EL (cell line): ENCODE data around the gene ABCA1.

Experiments
- DNase-seq: peaks from one replicate; pipeline ENCODE4 v3.0.0-alpha.2; 2016

Gene ABCA1

DNA sequence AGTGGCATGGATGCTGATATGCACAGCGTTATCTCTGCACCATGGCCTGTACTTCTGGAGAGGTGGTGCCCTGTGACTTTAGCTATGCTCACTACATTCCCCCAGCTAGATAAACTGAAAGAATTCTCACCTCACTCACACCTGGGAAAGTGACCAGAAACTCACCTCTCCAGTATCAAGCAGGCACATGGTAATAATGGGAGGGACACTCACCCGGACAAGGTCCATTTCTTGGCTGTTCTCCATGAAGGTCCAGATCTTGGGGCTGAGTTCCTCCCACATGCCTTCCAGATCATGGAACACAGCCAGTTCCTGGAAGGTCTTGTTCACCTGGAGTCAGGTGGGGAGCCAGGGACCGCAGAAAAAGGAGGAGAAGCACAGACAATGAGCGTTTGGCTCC is 91.2 kb downstream of the ABCA1 start:
- DNase-seq: no peak

GRCh38 chr9:104836235-104836634 is 91.7 kb downstream of the ABCA1 start:
- peak; percentile 7 for DNase-seq

GRCh38 chr9:104835161-104835560 is 92.8 kb downstream of the ABCA1 start:
- no peak for DNase-seq

GRCh38 chr9:104833696-104834095 is 94.3 kb downstream of the ABCA1 start:
- DNase-seq: no peak

GRCh38 chr9:104831681-104832080 is 96.3 kb downstream of the ABCA1 start:
- peak; percentile 36 for DNase-seq

GRCh38 chr9:104826911-104827310 is 101.0 kb downstream of the ABCA1 start:
- no peak for DNase-seq

DNA sequence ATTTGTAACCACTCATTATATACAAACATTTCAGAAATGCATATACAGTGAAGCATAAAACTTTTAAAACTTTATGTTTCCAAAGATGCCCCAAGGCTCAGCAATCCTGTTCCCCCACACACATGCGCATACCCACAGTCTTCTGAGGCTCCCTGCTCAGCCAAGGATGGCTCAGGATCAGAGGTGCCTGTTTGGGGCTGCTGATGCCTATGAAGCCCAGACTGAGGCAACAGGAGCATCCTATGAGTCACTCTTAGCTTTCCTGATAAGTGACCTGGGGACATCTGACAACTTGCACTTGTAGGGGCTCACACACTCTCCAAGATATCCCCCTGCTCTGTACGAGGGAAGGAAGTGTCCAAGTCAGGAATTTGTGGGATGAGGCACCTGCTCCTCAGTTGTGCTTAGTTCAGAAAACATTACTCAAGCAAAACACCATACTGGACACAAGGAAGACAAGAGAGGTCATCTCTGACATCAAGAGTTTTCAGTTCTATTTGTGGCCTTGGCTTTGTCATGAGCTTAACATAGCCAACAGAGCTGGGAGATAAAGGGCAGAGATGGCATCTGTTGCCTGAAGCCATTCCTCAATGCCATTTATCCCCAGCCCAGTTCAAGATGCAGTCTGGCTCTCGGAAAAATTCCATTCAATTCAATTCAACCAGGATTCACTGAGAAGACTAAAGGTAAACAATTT is 101.7 kb downstream of the ABCA1 start:
- DNase-seq: no peak

DNA sequence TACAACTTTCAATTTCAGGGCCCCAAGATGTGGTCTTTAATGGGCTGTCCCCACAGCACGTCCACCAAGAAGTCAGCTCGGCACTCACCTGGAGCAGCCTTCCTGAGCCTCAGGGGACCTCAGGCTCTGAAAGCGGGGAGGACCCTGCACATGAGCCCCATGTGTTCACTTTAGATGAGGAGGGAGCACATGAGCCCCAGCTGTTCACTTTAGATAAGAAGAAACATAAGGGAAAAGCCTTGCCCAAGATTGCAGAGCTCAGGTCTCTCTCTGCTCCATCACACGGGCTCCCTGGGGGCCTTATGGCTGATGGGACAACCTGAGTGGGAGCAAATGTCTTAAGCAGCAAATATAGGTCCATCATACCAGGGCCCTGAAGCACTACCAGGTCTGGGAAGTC is 107.6 kb downstream of the ABCA1 start:
- no peak for DNase-seq

DNA sequence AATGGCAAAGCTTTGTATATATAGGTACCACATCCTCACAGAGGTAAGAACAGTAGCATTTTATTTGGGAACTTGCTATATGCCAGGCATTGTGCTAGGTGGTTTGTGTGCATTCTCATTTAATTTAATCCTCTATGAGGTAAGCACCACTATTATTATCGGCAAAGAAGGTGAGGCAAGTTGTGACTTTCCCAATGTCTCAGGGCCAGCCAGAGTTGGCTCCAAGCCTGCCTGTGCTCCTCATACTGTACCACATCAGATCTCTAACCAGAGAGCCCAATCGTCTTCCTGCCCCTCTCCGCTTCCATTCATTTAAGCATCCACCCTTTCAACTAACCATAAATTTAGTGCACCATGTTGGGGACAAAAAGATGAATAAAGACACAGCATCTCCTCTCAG is 108.9 kb downstream of the ABCA1 start:
- DNase-seq: no peak

DNA sequence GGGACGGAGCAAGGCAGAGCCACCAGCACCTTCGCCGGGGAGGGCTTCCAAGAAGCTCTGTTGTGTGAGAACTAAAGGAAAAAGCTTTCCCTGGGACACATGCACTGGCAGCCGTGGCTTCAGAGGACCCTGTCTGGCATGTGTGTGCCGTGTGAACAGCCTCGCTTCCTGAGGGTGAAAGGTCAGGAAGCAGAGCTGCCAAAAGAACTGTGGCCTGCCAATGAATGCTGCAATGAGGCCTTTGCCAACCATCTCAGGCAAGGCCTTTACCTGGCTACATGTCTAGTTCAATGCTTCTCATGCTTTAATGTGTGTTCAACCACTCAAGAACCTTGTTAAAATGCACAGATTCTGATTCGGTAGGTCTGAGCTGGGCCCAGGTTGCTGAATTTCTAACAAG is 110.5 kb downstream of the ABCA1 start:
- no peak for DNase-seq

DNA sequence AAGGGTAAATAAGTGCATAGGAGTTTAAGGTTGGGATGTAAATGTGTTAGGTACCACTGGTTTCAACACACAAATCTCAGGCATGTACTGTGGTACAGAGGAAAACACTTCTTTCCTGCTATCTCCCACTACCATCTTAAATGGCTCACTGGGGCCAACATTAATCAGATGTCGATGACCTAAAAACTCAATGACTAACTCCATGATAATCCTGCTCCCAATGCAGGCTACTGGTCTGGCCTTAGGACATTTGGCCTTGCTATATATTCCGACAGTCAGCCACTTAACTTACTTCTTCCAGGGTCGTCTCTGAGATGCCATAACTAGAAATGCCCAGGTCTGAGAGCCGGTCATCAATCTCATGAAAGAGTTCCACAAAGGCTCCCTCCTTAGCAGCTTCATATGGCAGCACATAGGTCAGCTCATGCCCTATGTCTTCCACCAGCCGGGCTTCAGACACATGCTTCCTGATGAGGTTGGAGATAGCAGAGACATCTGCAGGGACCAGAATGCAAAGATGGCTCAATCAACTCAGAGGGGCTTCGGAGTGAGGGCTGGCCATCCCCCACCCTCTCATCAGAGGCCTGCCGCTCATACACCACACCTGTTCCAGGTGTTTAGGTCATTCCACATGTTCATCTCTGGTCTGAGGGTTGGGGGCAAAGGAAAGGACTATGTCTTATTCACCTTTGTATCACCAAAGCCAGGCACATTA is 111.9 kb downstream of the ABCA1 start:
- no peak for DNase-seq

DNA sequence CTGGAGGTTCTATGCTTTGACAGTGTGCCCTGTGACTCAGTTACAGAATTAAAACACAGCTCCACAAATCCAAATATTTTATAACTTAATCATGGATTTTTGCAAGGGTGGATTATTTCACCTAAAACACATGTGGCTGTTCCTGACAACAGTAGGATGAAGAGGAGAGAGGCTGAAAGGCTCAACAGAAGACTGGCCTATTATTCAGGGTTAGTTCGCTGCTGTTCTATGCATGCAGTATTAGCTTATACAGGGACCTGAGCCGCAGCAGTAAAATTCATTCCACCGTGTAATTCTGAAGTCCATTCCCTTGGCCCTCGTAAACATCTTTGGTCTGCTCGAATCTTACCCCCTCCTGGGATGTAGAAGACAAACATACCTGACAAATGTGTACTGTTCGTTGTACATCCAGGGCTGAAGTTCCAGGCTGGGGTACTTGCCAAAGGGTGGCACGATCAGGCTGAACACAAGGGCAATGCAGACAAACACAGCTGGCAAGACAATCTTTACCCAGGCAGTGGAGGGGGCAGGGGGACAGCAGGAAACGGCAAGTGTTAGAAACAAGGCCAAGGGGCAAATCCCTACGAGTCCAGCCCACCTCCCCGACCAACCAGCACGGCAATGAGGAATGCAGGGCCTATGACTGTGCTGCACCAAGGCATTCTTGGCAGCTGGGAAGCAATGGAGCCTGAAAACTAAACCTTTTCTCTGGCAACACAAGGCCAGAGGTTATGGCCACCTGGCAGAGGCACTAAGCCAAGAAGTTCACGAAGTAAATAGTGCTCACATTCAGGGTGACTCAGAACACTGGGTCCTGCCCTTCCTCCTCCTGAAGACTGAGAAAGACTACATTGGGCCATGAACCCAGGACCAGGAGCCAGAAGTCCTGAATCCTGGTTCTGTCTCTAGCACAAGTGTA is 117.3 kb downstream of the ABCA1 start:
- peak; percentile 36 for DNase-seq

GRCh38 chr9:104808035-104808614 is 119.8 kb downstream of the ABCA1 start:
- peak; percentile 56 for DNase-seq

GRCh38 chr9:104805441-104805840 is 122.5 kb downstream of the ABCA1 start:
- DNase-seq: no peak

GRCh38 chr9:104802906-104803305 is 125.0 kb downstream of the ABCA1 start:
- DNase-seq: no peak

DNA sequence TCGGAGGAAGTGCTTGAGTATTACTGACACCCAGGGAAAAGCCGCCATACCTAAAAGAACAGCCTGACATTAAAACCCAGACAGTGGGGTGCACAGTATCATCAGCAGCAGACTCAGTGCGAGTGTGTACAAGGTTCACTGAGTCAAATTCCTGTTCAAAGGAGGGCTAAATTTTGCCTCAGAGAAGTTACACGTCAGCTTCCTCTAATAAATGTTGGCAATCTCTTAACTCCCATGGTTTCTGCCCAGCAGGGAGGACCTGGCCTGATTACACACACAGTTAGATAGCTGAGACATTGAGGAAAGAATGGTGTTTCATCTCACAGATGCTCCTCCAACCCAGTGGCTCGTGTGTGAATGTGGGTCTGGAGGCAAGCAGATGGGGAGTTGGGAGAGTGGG is 125.8 kb downstream of the ABCA1 start:
- DNase-seq: no peak

DNA sequence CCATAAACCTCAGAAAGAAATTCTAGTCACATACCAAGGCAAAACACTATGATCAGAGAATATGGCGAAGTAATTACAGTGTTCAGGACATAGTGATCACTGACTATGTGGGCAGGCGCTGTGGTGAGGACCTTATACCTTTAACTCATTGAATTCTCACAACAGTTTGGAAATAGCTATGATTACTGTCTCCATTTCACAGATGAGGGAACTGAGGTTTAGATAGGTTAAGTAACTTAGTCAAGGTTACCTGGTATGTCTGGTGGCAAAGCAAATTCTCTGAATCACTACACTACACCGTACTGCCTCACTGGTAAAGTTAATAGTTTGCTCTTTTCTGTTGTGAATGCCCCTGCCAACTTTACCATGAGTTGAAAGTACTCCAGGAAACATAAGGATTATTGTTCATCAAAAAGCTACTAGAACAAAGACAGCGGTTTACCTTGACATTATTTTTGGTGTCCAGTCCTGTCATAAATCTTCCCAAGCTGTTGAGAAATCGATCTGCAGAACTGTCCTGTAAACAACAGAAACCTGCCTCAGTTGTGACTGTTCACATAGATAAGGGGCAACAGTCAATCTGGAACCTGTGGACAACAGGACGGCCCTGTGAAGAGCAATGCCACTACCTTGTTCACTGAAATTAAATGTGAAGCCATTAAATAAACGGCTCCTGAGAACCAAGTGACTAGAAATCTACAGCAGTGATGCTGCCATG is 127.7 kb downstream of the ABCA1 start:
- DNase-seq: no peak

- no peak for DNase-seq
Measured at GRCh38 chr9:104798209-104798995, 129.6 kb downstream of the ABCA1 start.

- DNase-seq: no peak
Measured at GRCh38 chr9:104795857-104796256, 132.1 kb downstream of the ABCA1 start.

DNA sequence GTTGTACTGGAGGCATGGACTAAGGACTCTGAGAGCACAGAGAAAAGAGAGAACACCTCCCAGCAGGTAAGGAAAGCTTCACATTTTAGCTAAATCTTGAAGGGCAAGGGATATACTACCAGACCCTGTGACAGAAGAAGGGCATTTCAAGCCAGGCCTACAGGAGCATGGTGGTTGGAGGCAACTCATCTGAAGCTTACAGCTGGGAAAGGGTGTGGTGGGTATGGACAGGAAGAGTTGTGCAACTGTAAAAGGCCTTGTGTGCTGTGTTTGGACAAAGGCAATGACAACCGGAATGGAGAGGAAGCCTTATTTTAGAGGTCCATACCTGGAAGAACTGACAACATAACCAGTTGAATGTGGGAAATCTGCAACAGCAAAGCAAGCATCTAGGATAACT is 132.9 kb downstream of the ABCA1 start:
- DNase-seq: no peak

DNA sequence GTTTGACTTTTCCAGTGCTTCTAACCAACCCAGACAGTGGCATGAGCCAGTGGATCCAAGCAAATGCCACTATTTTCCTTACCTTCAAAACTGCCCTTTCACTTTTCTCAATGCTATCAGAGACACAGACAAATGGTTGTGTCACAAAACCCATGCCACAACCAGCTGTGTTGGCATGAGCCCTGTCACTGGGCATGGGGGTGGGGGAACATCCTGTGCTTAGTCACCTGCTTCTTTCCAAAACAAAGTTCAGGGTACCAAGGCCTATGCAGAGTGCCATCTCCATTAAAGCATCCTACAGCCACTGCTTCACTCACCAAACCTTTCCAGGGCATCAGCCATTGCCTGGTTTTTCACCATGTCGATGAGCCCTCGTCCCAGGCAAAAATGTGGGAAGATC is 133.9 kb downstream of the ABCA1 start:
- no peak for DNase-seq

DNA sequence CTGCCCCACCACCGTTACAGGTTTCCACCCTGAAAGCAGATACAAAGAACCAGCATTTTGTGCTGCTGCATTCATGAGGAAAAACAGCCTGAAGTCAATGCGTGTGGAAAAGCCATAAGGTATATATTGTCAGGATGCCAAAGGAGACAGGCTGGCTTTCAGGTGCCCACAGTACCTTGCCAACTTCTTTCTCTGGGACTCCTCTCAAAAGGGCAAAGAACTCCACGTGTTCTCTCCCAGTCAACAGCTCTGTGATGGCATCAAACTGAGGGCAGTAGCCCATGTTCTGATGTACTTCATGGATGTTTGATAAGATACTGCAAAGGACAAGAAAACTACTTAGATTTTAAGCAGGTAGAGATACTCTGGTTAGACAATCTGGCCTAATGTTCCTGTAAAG is 139.7 kb downstream of the ABCA1 start:
- DNase-seq: no peak
